Right kidney (tissue), 9 donors: ENCODE data around the gene FHOD3.

Experiments used
- DNase-seq: peaks from one replicate; pipeline ENCODE4 v3.0.0-alpha.2; 2016
- long read RNA-seq, 8 donors: transcript quantifications; one replicate each; lab custom pipeline, GENCODE V29; 2026

FHOD3 gene
- long read RNA-seq, donor 1, partial matches to known transcripts = 0 of 1 reads
- long read RNA-seq, donor 1, other reads (novel, unspliced or antisense) = 0 of 1 reads
- long read RNA-seq, donor 2 = 0 reads
- long read RNA-seq, donor 3, partial matches to known transcripts = 0 of 2 reads
- long read RNA-seq, donor 3, other reads (novel, unspliced or antisense) = 0 of 2 reads
- long read RNA-seq, donor 4, partial matches to known transcripts = 30 of 57 reads
- long read RNA-seq, donor 4, other reads (novel, unspliced or antisense) = 25 of 57 reads
- long read RNA-seq, donor 5, full-length matches to known transcripts = 3 of 3 reads
- long read RNA-seq, donor 5, partial matches to known transcripts = 0 of 3 reads
- long read RNA-seq, donor 5, other reads (novel, unspliced or antisense) = 0 of 3 reads
- long read RNA-seq, donor 6, partial matches to known transcripts = 6 of 6 reads
- long read RNA-seq, donor 6, other reads (novel, unspliced or antisense) = 0 of 6 reads
- long read RNA-seq, donor 7 = 0 reads
- long read RNA-seq, donor 8, full-length matches to known transcripts = 2 of 7 reads
- long read RNA-seq, donor 8, partial matches to known transcripts = 5 of 7 reads
- long read RNA-seq, donor 8, other reads (novel, unspliced or antisense) = 0 of 7 reads

DNA sequence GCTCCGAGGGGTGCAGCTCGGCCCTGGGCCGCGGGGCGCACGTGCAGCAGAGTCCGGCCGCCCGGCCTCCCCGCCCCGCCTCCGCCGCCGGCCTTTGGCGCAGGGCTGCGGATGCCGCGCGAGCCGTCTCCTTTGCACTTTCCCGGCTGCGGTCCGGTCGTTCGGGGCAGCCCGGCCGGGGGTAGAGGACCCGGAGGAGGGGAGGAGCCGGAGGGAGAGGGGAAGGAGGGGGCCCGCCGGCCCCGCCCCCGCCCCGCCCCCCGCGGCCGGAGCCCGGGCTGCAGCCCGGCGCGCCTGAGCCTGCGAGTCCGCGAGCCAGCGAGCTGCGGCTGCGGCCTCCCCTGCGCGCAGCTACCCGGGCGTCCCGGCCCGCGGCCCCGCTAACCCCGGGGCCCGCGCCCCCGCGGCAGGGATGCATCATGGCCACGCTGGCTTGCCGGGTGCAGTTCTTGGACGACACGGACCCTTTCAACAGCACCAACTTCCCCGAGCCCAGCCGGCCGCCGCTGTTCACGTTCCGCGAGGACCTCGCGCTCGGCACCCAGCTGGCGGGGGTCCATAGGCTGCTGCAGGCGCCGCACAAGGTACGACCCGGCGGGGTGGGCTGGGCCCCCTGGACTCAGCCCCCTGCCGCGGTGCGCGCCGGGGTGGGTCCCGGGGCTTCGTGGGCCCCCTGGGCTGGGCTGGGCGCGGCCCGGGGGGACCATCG is at the start of gene FHOD3:
FHOD3 (plus strand) TSS at position 297 of the 709 bp plus-strand sequence; CDS start at position 420, 123 bp downstream.
- DNase-seq = peak; percentile 88

DNA sequence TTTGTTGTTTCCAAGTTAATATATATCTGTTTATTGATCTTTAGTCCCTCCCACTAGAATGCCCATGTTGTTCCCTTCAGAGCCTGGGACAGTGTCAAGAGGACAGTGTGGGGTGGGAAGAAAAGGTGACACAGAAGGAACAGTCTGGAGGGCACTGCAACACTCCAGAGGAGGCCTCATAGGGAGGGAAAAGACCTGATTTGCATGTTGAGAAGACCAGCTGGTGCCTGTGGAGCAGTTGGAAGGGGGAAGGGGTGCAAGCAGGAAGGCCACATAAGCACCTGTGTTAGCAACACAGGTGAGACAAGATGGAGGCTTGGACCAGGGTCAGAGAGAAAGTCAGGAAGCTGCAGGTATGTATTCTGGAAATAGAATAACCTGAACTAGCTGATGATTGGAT is 48.1 kb upstream of the FHOD3 start:
- no peak for DNase-seq

- DNase-seq = no peak
Measured at GRCh38 chr18:36250827-36251226, 46.7 kb upstream of the FHOD3 start.

DNA sequence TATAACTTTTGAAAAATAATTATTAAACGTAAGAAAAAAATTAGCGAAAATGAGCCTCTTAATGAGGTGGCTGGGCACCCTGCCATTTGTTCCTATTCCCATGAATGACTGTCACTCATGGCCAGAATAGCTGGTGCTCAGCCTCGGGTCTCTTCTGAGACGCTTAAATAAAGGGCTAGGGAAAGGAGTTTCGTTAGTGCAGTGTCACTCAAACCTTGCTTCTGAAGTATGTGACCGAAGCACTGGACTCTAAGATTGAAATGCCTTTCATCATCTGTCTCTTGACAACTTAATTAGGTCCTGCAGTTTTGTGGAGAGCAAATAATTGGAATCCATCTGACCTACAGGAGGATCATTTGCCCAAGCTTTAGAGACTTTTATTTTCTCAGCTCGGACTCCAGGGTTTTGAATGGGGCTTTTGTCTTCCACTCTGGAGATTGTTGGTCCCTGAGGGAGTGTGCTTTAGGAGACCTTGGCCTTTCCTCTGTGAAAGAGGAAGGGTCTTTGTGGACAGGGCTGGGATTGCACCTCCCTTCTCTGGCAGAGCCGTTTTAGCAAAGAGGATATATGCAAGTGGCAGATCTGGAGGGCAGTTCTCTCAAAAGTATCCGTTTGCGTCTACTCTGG is 42.3 kb upstream of the FHOD3 start:
- no peak for DNase-seq

DNA sequence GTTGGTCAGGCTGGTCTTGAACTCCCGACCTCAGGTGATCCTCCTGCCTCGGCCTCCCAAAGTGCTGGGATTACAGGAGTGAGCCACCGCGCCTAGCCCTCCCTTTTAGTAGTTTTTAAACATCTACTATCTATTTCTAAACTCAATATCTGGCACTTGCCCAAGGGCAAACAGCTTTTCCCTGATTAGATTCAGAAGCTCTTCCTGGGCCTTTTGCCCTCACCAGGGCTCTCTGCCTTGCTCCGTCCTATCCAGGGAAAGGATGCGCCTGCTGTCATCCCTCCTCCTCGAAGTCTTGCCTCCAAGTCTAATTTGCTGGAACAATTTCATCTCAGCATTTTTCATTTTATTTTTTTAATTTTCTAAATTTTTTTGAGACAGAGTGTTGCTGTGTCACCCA is 41.4 kb upstream of the FHOD3 start:
- DNase-seq = no peak

DNA sequence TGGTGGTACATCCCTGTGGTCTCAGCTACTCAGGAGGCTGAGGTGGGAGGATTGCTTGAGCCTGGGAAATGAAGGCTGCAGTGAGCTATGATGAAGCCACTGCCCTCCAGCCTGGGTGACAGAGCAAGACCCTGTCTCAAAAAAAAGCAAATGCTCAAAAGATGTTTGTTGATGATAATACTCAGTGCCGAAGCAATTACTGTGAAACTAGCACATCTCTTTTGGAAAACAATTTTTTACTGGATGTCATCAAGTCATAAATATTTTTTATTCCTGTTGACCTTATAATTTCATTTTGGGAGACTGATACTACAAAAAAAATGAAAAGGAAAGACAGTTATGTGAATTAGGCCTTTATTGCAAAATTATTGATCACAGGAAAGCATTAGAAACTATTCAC is 34.5 kb upstream of the FHOD3 start:
- no peak for DNase-seq

DNA sequence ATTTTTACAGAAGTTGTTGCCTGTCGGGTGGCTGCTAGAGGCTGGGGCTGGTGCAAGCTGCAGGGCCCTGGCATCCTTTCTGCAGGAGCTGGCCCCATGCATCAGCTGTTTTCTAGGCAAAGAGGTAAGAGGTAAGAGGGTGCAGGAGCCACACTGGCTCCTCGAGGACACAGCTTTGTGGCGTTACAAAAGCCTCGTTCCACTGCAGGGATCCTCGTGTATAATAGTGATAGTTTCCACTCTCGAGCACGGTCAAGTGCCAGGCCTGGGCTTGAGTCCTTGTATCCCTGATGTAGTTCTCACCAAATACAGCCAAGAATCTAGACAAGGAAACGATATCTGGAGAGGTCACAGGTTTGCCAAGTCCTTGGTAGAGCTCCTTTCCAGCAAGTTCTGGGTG is 33.2 kb upstream of the FHOD3 start:
- no peak for DNase-seq

DNA sequence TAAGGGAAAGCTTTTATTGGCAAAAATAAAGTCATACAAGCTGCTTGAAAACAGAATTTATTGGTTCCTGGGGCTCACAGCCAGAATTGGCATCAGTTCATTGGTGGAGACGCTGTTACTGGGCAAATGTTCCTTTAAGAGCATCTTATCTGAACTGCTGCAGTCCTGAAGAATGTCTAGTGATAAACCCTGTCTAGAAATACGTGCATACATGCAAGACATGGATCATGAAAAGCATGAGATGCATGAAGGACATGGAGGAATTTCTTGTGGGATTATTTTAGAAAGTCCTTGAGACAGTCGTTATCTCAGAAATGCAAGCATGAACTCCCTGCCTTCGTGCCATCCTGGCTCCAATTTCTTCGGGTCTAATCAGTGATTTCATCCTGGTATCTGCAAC is 32.5 kb upstream of the FHOD3 start:
- DNase-seq = no peak

GRCh38 chr18:36269157-36269556 is 28.4 kb upstream of the FHOD3 start:
- no peak for DNase-seq

GRCh38 chr18:36271153-36271552 is 26.4 kb upstream of the FHOD3 start:
- no peak for DNase-seq

GRCh38 chr18:36273347-36273746 is 24.2 kb upstream of the FHOD3 start:
- DNase-seq = no peak

GRCh38 chr18:36274083-36274715 is 23.3 kb upstream of the FHOD3 start:
- DNase-seq = no peak

- no peak for DNase-seq
Measured at GRCh38 chr18:36275561-36275960, 22.0 kb upstream of the FHOD3 start.

- DNase-seq = no peak
Measured at GRCh38 chr18:36279001-36279400, 18.5 kb upstream of the FHOD3 start.

DNA sequence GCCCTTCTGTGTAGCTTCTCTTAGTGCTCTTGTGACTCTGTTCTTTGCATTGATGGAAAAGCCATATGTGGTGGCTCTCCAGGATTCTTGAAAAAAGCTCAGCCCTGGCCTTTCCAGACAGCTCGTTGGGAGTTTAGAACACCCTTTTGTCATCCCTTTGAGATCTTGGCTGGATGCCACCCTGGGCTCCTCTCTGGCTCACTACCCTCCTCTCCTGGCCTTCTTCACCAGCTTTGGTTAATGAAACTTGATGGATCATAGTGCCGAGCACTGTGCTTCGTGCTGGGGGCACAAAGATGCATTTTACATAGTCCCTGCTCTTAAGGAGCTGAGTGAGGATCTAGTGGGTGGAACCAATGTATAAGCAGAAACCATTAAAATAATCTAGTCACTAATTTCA is 15.6 kb upstream of the FHOD3 start:
- DNase-seq = no peak

GRCh38 chr18:36283448-36283847 is 14.1 kb upstream of the FHOD3 start:
- no peak for DNase-seq

DNA sequence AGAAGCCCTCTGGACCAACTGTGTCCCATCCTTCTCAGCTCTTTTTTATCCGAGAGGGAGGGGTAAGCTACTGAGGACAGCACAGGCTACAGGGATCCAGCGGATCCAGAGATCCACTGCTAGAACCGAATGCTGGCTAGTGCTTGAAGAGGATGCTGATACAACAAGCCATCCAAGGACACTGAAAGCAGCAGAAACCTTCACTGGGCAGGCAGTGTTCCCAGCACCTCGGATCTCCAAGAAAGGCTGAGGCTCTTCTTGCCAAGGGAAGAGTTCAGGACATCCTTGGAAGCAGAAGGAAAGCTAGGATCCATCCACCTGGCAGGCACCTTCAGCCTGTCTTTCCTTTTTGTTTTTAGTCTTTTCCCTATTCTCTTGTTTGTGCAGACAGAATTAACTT is 13.2 kb upstream of the FHOD3 start:
- DNase-seq = no peak

GRCh38 chr18:36284671-36285295 is 12.7 kb upstream of the FHOD3 start:
- peak; percentile 14 for DNase-seq

GRCh38 chr18:36287653-36288052 is 9.9 kb upstream of the FHOD3 start:
- DNase-seq = no peak

GRCh38 chr18:36288689-36289088 is 8.8 kb upstream of the FHOD3 start:
- DNase-seq = no peak

DNA sequence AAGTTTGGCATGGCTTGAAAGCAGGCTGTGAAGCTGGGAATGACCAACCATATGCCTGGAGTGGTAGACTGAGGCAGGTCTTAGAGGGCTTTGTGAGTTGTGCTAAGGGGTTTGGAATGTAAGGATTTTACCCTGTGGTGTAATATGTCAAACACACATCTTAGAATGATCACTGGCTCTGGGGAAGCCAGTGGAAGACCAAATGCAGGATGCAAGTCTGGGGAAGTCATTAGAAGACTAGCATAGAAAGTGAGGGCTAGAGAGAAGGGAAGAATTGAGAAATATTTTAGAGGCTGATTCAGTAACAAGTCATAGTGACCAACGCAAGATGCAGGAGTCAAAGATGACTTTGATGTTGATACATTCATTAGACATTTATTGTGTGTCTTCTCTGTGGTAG is 3.5 kb upstream of the FHOD3 start:
- DNase-seq = no peak

DNA sequence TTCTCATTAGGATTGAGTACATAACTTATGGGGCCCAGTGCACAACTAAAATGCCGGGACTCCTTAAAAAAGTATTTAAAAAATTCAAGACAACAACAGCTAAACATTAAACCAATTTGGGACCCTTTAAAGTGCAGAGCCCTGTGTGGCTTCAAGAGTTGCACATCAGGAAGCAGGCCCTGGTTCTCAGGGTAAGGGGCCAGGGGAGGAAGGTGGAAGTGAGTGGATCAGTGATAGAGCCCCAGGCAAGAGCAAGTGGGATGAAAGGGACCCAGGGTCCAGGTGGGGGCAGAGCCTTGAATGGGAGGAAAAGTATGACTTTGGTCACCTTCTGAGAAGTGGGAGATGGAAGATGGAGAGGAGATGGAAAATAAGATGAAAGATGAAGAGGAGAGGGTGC is 2.3 kb upstream of the FHOD3 start:
- DNase-seq = no peak
